Measurements from ENCODE around the gene ACER2.
A peak's percentile ranks its signal among the peaks of the same experiment; 100 is the strongest.

Gene ACER2

GRCh38 chr9:19451240-19452087 lies 42.7 kb downstream of the ACER2 start:
- no peak for DNase-seq (ENCODE audit: low read depth)
- TF ChIP-seq CTCF (conservative IDR thresholded peaks at IDR 0.05; ENCODE audit: low read depth, low read length), result no peak

GRCh38 chr9:19456426-19456825 lies 47.6 kb downstream of the ACER2 start:
- no peak overlapping the region for H3K4me3 ChIP-seq (ENCODE audit: low read length)
- DNase-seq (ENCODE audit: low read depth), result no peak
- TF ChIP-seq CTCF (conservative IDR thresholded peaks at IDR 0.05; ENCODE audit: low read depth, low read length), result no peak

More at GRCh38 chr9:19451240-19452087, 42.7 kb downstream of the ACER2 start:
- no peak overlapping the region for H3K4me3 ChIP-seq (ENCODE audit: low read length)

- peak overlapping the region; percentile 14 for H3K4me3 ChIP-seq (ENCODE audit: low read length)
- peak; percentile 98 for TF ChIP-seq CTCF (conservative IDR thresholded peaks at IDR 0.05; ENCODE audit: low read depth, low read length)
- DNase-seq (ENCODE audit: low read depth), result peak; percentile 23
These were observed 48.3 kb downstream of the ACER2 start for GRCh38 chr9:19456996-19457692.

DNA sequence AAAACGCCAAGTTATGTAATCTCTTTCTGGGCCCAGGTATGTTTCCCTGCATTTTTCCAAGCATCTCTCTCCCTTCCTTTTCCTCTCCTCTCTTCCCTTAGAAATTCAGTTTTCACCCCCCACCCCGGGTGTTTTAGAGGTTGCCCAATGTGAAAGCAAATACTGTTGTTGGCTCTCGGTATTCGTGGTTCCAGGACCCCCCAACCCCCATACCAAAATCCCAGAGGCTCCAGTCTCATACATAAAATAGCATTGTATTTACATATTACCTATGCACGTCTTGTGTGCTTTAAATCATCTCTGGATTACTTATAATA lies 48.8 kb downstream of the ACER2 start:
- no peak for TF ChIP-seq CTCF (conservative IDR thresholded peaks at IDR 0.05; ENCODE audit: low read depth, low read length)
- peak overlapping the region; percentile 14 for H3K4me3 ChIP-seq (ENCODE audit: low read length)
- DNase-seq (ENCODE audit: low read depth), result no peak

DNA sequence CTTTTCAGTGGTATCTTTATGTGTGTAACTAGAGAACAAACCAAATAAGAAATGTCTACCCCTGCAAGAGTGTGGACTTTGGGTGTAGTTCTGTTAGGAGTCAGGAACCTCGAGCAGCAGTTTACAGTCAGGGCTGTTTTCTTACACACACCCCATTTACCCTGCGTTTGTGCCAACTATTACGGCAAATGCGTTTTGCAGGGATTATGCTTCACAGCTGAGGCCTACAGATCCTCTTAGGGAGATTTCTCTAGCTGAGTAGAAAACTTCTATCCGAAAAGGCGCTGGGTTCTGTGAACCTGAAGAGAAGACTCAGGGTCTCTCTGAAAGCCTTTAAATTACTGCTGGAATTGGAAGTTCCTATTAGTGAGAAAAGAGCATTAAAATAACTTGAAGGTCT lies 51.4 kb downstream of the ACER2 start:
- DNase-seq (ENCODE audit: low read depth), result peak; percentile 59
- H3K4me3 ChIP-seq (ENCODE audit: low read length), result no peak overlapping the region
- TF ChIP-seq CTCF (conservative IDR thresholded peaks at IDR 0.05; ENCODE audit: low read depth, low read length), result no peak

DNA sequence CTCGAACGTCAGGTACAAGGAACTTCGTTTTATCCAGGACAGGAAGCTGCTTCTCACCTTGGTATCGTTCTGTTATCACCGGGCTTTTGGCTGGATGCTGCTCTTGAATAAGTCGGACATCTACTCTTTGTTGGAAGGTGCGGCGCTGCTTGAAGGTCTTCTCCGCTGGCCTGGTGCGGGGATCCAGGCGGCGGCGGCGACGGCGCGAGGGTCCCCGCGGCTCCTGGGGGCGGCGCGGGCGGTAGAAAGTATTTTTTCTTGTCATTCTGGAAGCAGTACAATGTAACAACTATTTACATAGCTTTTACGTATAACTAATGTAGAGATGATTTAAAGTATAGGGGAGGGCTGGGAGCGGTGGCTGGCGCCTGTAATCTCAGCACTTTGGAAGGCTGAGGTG lies 52.3 kb downstream of the ACER2 start:
- no peak for DNase-seq (ENCODE audit: low read depth)
- TF ChIP-seq CTCF (conservative IDR thresholded peaks at IDR 0.05; ENCODE audit: low read depth, low read length), result no peak
- H3K4me3 ChIP-seq (ENCODE audit: low read length), result no peak overlapping the region

All from retinal pigment epithelial cell (primary cell).